Breast epithelium (tissue), 3 donors: ENCODE results near the gene SMAD9.

Experiments
- POLR2A ChIP-seq: fragments of 450-650 bp; IDR thresholded peaks from one replicate; pipeline ENCODE4 v1.6.1; 2016; ENCODE audit warnings: antibody characterized with exemption, mild to moderate bottlenecking, moderate library complexity
- TF ChIP-seq, protein P1 (sequence below), 3 donors: fragments of 450-650 bp; IDR thresholded peaks; one replicate each; pipeline ENCODE4 v1.5.1; 2016 to 2017; ENCODE audit warnings: antibody characterized with exemption in 3 of 3, mild to moderate bottlenecking in 3 of 3, moderate library complexity in 3 of 3

GRCh38 chr13:36862722-36863121 lies 57.3 kb downstream of the SMAD9 start:
- TF ChIP-seq, protein P1, sequence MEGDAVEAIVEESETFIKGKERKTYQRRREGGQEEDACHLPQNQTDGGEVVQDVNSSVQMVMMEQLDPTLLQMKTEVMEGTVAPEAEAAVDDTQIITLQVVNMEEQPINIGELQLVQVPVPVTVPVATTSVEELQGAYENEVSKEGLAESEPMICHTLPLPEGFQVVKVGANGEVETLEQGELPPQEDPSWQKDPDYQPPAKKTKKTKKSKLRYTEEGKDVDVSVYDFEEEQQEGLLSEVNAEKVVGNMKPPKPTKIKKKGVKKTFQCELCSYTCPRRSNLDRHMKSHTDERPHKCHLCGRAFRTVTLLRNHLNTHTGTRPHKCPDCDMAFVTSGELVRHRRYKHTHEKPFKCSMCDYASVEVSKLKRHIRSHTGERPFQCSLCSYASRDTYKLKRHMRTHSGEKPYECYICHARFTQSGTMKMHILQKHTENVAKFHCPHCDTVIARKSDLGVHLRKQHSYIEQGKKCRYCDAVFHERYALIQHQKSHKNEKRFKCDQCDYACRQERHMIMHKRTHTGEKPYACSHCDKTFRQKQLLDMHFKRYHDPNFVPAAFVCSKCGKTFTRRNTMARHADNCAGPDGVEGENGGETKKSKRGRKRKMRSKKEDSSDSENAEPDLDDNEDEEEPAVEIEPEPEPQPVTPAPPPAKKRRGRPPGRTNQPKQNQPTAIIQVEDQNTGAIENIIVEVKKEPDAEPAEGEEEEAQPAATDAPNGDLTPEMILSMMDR (IDR thresholded peaks at IDR 0.05), result no peak
- TF ChIP-seq POLR2A, result no peak
